ENCODE results near the gene REST. TPM values are rescaled to one million over a fixed set of nuclear protein-coding genes. Genes with fewer than 3 reads are reported as not detected.
"Not testable (repeated sequence)": the region's sequence is repeated elsewhere in the genome, so short reads cannot be mapped to it uniquely, and the experiment has no call there.

Gene REST
- total RNA-seq, 1 donor from 2014 or later, result 31.8 TPM

DNA sequence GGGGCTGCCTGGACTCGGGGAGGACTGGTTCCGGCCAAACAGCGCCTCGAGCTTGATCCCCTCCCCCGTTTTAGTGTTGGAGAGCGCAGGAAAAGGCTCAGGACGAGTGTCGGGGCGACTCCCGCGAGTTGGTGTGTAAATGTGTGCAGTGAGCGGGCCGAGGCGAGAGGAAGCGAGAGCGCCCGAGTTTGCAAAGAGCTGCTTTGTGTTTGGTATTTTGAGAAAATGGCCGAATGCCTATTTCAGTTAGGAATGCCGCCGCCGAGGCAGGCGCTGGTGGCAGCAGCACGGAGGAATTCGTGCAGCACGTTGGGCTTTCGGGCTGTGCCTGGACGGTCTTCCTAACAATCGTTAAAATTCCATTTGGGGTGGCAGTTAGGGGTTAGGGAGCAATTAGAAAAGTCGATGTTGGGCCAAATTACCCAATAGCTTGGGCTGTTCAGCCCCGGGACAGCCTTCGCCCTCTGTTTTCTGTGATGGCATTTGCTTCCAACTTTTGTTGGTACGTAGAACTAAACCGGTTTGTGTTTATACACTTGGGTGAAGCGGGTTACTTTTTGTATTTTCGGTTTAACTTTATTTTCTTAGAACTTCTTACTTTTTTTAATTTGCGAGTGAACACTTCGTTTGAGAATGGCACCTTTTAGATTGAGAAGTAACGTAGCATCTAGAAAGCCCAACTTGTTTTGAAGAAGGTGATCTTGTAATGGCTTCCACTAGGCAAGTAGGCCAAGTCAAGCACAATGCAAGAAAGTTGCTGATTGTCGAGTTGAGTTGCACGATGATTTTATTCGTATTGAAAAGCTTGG lies 1.6 kb downstream of the REST start:
- DNase-seq, result peak; percentile 58

GRCh38 chr4:56910172-56910967 lies 2.7 kb downstream of the REST start:
- no peak for DNase-seq

DNA sequence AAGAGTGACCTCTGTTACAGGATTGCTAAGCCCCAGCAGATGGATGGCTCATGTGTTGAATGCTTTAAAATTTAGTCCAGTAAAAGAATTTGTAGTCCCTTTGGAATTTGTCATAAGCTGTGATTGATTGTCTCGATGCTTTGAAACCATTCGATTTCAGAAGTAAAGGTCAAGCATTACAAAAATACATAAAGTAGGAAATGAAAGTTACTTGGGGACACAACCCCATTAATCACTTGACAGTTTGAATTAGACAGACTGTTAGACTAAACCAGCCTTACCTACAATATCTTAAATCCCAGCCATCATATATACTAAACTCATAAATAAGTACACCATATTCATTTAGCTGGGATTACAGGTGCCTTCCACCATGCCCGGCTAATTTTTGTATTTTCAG lies 6.6 kb downstream of the REST start:
- no peak for DNase-seq

DNA sequence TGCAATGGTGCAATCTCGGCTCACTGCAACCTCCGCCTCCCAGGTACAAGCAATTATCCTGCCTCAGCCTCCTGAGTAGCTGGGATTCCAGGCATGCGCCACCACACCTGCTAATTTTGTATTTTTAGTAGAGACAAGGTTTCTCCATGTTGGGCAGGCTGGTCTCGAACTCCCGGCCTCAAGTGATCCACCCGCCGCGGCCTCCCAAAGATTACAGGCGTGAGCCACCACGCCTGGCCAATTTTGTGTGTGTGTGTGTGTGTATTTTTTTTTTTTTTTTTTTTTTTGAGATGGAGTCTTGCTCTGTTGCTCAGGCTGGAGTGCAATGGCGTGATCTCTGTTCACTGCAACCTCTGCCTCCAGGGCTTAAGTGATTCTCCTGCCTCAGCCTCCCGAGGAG lies 7.3 kb downstream of the REST start:
- not testable (repeated sequence) for DNase-seq

GRCh38 chr4:56927196-56927595 lies 19.5 kb downstream of the REST start:
- DNase-seq, result no peak

GRCh38 chr4:56930638-56931037 lies 22.9 kb downstream of the REST start:
- DNase-seq, result no peak

DNA sequence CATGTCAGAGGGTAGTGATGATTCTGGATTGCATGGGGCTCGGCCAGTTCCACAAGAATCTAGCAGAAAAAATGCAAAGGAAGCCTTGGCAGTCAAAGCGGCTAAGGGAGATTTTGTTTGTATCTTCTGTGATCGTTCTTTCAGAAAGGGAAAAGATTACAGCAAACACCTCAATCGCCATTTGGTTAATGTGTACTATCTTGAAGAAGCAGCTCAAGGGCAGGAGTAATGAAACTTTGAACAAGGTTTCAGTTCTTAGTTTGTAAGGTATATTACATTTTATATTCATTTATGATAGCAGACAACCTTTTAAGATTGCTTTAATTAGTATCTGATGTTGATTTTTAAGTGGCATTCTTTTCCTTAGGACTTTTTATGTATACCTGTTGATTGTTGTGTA lies 24.2 kb downstream of the REST start:
- no peak for DNase-seq

DNA sequence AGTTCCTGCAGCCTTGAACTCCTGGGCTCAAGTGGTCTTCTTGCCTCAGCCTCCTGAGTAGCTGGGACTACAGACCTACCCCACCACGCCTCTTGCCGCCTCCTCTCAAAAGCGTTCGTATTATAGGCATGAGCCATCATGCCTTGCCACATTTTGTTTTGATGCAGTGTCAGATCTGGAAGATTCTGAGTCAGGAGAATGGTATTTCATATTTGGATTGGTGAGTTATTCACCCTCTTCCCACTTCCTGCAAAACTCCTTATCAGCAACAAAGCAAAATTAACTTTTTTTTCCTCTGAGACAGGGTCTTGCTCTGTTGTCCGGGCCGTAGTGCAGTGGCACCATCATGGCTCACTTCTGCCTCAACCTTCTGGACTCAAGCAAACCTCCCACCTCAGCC lies 29.6 kb downstream of the REST start:
- peak; percentile 69 for DNase-seq

GRCh38 chr4:56939826-56940225 lies 32.1 kb downstream of the REST start:
- DNase-seq, result not testable (repeated sequence)

DNA sequence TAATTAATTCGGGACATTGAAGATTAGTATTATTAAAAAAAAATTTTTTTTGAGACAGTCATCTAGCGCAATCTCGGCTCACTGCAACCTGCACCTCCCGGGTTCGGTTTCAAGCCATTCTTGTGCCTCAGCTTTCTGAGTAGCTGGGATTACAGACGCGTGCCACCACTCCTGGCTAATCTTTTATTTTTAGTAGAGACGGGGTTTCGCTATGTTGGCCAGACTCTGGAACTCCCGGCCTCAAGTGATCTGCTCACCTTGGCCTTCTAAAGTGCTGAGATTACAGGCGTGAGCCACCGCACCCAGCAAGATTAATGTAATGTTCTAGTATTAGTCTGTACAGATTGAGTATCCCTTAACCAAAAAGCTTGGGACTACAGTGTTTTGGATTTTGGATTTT lies 32.7 kb downstream of the REST start:
- DNase-seq, result no peak

DNA sequence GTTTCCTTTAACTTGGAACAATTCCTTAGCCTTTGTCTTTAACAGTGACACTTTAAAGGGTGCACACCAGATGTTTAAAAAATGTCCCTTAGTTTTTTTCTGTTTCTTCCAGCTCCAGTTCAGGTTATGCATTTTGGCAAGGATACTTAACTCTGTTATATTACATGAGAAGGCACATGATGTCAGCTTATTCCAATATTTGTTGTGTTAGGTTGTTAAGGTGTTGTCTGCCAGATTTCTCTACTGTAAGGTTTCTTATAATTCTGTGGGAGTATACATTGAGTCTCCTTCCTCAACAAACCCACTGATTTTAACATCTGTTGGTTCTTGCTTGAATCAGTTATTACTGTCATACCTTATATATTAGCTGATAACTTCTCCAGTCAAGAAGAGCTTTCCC lies 33.3 kb downstream of the REST start:
- no peak for DNase-seq

GRCh38 chr4:56941403-56941802 lies 33.7 kb downstream of the REST start:
- DNase-seq, result no peak

GRCh38 chr4:56953680-56954520 lies 46.2 kb downstream of the REST start:
- no peak for DNase-seq

GRCh38 chr4:56958111-56958517 lies 50.4 kb downstream of the REST start:
- DNase-seq, result peak; percentile 91

- no peak for DNase-seq
Observed at GRCh38 chr4:56959100-56959499, 51.4 kb downstream of the REST start.

DNA sequence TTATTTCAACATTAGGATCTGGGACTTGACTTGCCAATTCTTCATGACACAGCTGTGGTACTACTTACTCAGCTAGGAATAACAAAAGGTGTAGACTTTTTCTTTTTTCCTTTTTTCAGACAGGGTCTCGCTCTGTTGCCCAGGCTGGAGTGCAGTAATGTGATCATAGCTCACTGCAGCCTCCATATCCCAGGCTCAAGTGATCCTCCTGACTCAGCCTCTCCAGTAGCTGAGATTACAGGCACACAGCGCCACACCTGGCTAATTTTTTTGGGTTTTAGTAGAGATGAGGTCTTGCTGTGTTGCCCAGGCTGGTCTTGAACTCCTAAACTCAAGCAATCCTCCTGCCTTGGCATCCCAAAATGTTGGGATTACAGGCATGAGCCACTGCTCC lies 53.4 kb downstream of the REST start:
- DNase-seq, result no peak

- DNase-seq, result no peak
Observed at GRCh38 chr4:56971383-56971782, 63.7 kb downstream of the REST start.

GRCh38 chr4:56972389-56972788 lies 64.7 kb downstream of the REST start:
- DNase-seq, result no peak

DNA sequence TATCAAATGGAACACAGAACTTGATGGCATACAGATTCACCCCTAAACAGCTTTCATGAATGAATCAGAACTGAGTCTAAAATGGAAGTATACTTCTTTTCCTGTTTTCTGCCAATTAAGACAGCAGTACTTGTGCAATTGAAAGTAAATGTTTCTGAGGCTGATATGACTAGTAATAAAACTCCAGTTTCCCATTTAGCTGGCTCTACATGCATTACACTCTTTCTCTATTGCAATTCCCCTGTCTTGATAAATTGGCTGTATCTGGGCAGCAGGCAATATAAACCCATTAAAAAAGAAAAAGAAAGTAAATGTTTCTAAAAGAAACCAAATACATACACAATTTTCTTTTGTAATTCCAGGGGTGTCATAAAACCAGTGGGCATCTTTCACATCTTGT lies 65.1 kb downstream of the REST start:
- no peak for DNase-seq

GRCh38 chr4:56973336-56973735 lies 65.6 kb downstream of the REST start:
- no peak for DNase-seq

DNA sequence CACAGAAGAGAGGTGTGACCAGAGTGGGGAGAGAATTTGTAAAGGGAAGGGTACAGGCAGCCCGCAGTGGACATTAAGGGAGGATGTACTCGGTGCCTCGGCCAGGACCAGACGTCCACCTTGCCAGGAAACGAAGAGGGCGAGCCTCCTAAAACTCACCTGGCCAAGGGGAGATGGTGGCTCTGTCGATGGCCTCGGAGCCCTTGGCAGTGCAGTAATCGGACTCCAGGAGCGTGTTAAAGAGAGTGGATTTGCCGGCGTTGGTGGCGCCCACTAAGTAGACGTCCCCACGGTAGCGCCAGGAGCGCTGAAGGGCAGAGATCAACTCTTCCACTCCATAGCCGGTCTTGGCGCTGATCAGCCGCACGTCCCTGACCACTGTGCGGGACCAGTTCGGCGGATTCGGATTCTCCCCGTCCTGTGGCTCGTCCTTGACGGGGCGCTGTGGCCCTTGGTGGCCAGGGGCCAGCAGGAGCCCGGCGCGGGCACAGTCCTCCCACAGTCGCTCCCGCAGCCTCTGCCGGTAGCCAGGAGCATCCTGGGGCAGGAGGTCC lies 68.7 kb downstream of the REST start:
- DNase-seq, result peak; percentile 37

DNA sequence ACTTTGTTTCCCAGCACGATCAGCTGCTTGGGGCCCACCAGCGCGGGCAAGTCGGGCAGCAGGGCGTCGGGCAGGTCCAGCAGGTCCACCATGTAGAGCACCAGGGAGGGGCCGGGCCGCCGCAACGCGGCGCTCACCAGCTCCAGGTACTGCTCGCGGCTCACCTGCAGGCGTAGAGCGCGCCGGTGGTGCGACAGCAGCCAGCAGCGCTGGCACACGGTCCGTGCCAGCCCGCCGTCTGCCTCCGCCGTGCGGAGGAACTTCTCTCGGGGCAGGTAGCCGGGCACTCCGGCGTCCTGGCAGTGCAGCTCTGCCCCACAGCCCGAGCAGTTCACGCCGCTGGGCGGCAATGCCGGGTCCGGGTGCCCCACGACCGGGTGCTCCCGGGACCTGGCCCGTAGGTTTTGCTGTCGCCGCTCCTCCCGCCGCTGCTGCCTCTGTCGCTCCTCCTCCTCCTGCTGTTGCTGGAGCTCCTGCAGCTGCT lies 69.2 kb downstream of the REST start:
- DNase-seq, result no peak

Data from dermis blood vessel endothelial cell (primary cell).